GDM1 (cell line): ENCODE results near the gene ZNF599.
A peak's percentile ranks its signal among the peaks of the same experiment; 100 is the strongest.

ENCODE experiments used
- DNase-seq: peaks from one replicate; lab custom pipeline; 2025; lab: John Stamatoyannopoulos, UW

ZNF599 gene

GRCh38 chr19:34744896-34745690, 27.9 kb downstream of the ZNF599 start:
- no peak for DNase-seq

GRCh38 chr19:34734537-34735103, 38.4 kb downstream of the ZNF599 start:
- no peak for DNase-seq

- DNase-seq = peak; percentile 83
These were observed 39.1 kb downstream of the ZNF599 start, which contains the start of gene ZNF181 for GRCh38 chr19:34733746-34734536. ZNF181 (plus strand) TSS chr19:34734243; CDS start chr19:34735038, 795 bp downstream.

- DNase-seq = peak; percentile 79
These were observed 39.7 kb downstream of the ZNF599 start for GRCh38 chr19:34733266-34733745.

GRCh38 chr19:34732612-34733211, 40.3 kb downstream of the ZNF599 start:
- no peak for DNase-seq

GRCh38 chr19:34731964-34732363, 41.1 kb downstream of the ZNF599 start:
- no peak for DNase-seq

GRCh38 chr19:34731019-34731829, 41.8 kb downstream of the ZNF599 start:
- DNase-seq = no peak

- DNase-seq = no peak
These were observed 47.6 kb downstream of the ZNF599 start for GRCh38 chr19:34725400-34725799.

GRCh38 chr19:34722353-34722752, 50.7 kb downstream of the ZNF599 start:
- no peak for DNase-seq

- DNase-seq = no peak
These were observed 57.7 kb downstream of the ZNF599 start for GRCh38 chr19:34715357-34715756.

GRCh38 chr19:34713262-34713637, 59.8 kb downstream of the ZNF599 start:
- DNase-seq = no peak

- DNase-seq = peak; percentile 30
These were observed 60.4 kb downstream of the ZNF599 start for GRCh38 chr19:34712395-34713261.

- no peak for DNase-seq
These were observed 61.1 kb downstream of the ZNF599 start for GRCh38 chr19:34711890-34712289.
